GM23338 (cell line): ENCODE results near the gene KDM4B. TPM values are rescaled to one million over a fixed set of nuclear protein-coding genes. Genes with fewer than 3 reads are reported as not detected.

Experiments used
- ATAC-seq: fragments of 200-7000 bp; cut with Tn5 transposase; 3 replicates; pipeline ENCODE4 v1.9.1; 2020
- DNase-seq: peaks from one replicate; pipeline ENCODE4 v3.0.0-alpha.2; 2015; ENCODE audit warnings: low spot score
- H2AFZ ChIP-seq: fragments of 200-600 bp; sonication (generic); 2 replicates; pipeline ENCODE4 v1.8.0; 2016; ENCODE audit warnings: antibody characterized with exemption, mild to moderate bottlenecking, moderate library complexity
- H3F3A ChIP-seq: fragments of 200-600 bp; sonication (generic); replicated peaks from 2 replicates; pipeline ENCODE4 v1.8.0; 2017; ENCODE audit warnings: antibody characterized with exemption, mixed run types, low read depth
- H3K27ac ChIP-seq: fragments of 200-600 bp; sonication (generic); 2 replicates; pipeline ENCODE4 v1.6.1; 2016; ENCODE audit warnings: low read depth
- H3K27me3 ChIP-seq: fragments of 200-600 bp; sonication (generic); 2 replicates; pipeline ENCODE4 v1.8.0; 2016; ENCODE audit warnings: mild to moderate bottlenecking, mixed run types, moderate library complexity; ENCODE audit not compliant: insufficient read depth
- H3K36me3 ChIP-seq: fragments of 200-600 bp; sonication (generic); 2 replicates; pipeline ENCODE4 v1.8.0; 2016; ENCODE audit warnings: mild to moderate bottlenecking; ENCODE audit not compliant: insufficient read depth
- H3K4me1 ChIP-seq: fragments of 200-600 bp; sonication (generic); 2 replicates; pipeline ENCODE4 v1.8.0; 2016; ENCODE audit warnings: mild to moderate bottlenecking, moderate library complexity; ENCODE audit not compliant: insufficient read depth
- H3K4me2 ChIP-seq: fragments of 200-600 bp; sonication (generic); 2 replicates; pipeline ENCODE4 v1.7.1; 2017; ENCODE audit warnings: mixed run types
- H3K4me3 ChIP-seq: fragments of 200-600 bp; sonication (generic); 2 replicates; pipeline ENCODE4 v1.6.1; 2016; ENCODE audit warnings: mixed run types
- H3K79me2 ChIP-seq: fragments of 200-600 bp; sonication (generic); replicated peaks from 2 replicates; pipeline ENCODE4 v1.8.0; 2017; ENCODE audit warnings: mild to moderate bottlenecking; ENCODE audit not compliant: insufficient read depth
- H3K9me2 ChIP-seq: fragments of 200-600 bp; sonication (generic); 2 replicates; pipeline ENCODE4 v1.8.0; 2017; ENCODE audit not compliant: insufficient read depth
- H4K20me1 ChIP-seq: fragments of 200-600 bp; sonication (generic); replicated peaks from 2 replicates; pipeline ENCODE4 v1.8.0; 2017; ENCODE audit warnings: mild to moderate bottlenecking; ENCODE audit not compliant: insufficient read depth
- H3K27ac Mint-ChIP-seq: 2 replicates; pipeline ENCODE4 v1.8.0; 2020; ENCODE audit warnings: inconsistent platforms, mild to moderate bottlenecking, moderate library complexity, mixed read lengths
- H3K27me3 Mint-ChIP-seq: 3 replicates; pipeline ENCODE4 v1.8.0; 2022; ENCODE audit warnings: low read depth, mild to moderate bottlenecking, moderate library complexity, mixed read lengths, inconsistent platforms; ENCODE audit not compliant: insufficient read depth, poor library complexity
- H3K36me3 Mint-ChIP-seq: 3 replicates; pipeline ENCODE4 v1.8.0; 2021; ENCODE audit warnings: low read depth, mild to moderate bottlenecking, inconsistent platforms, moderate library complexity, mixed read lengths
- H3K4me1 Mint-ChIP-seq: 3 replicates; pipeline ENCODE4 v1.8.0; 2020; ENCODE audit warnings: mild to moderate bottlenecking, inconsistent platforms, mixed read lengths
- H3K4me3 Mint-ChIP-seq: 3 replicates; pipeline ENCODE4 v1.8.0; 2021; ENCODE audit warnings: moderate library complexity, mild to moderate bottlenecking, inconsistent platforms, mixed read lengths
- H3K9me3 Mint-ChIP-seq: 3 replicates; pipeline ENCODE4 v1.8.0; 2020; ENCODE audit warnings: moderate library complexity, mild to moderate bottlenecking, inconsistent platforms, mixed read lengths
- CREB1 ChIP-seq: fragments of 250-450 bp; sonication (Bioruptor Pico); IDR thresholded peaks from 2 replicates; pipeline ENCODE4 v1.5.0; 2020; ENCODE audit warnings: low read depth, mild to moderate bottlenecking, moderate library complexity
- CTCF ChIP-seq, 2 experiments: fragments of 200-600 bp in 1 of 2; sonication (generic) in 1 of 2; conservative IDR thresholded peaks; 2 replicates each; pipeline versions ENCODE4 v1.5.1 to v1.6.1; 2016 to 2017; ENCODE audit warnings: antibody characterized with exemption in 2 of 2, low read depth in 2 of 2, mild to moderate bottlenecking in 2 of 2, moderate library complexity in 1 of 2
- ETS1 ChIP-seq: IDR thresholded peaks from 2 replicates; pipeline ENCODE4 v1.6.1; 2016; ENCODE audit warnings: antibody characterized with exemption
- EZH2 ChIP-seq: fragments of 200-600 bp; sonication (generic); IDR thresholded peaks from one replicate; pipeline ENCODE4 v1.8.0; 2017; ENCODE audit warnings: antibody characterized with exemption, mild to moderate bottlenecking, low read depth; ENCODE audit not compliant: unreplicated experiment
- EZH2phosphoT487 ChIP-seq: fragments of 200-600 bp; sonication (generic); IDR thresholded peaks from one replicate; pipeline ENCODE4 v1.8.1; 2018; ENCODE audit warnings: antibody characterized with exemption; ENCODE audit not compliant: unreplicated experiment
- JUNB ChIP-seq: IDR thresholded peaks from one replicate; pipeline ENCODE4 v1.6.1; 2016; ENCODE audit warnings: antibody characterized with exemption; ENCODE audit not compliant: unreplicated experiment
- NANOG ChIP-seq: IDR thresholded peaks from 2 replicates; pipeline ENCODE4 v1.6.1; 2016; ENCODE audit warnings: antibody characterized with exemption, borderline replicate concordance
- POLR2AphosphoS5 ChIP-seq: IDR thresholded peaks from 2 replicates; pipeline ENCODE4 v1.6.1; 2016; ENCODE audit warnings: antibody characterized with exemption, low read depth
- ZNF114 ChIP-seq: fragments of 250-450 bp; sonication (Bioruptor Pico); IDR thresholded peaks from 2 replicates; pipeline ENCODE4 v1.5.0; 2020; ENCODE audit warnings: mild to moderate bottlenecking, moderate library complexity
- ZNF331 ChIP-seq: fragments of 250-450 bp; sonication (Bioruptor Pico); IDR thresholded peaks from 2 replicates; pipeline ENCODE4 v1.5.0; 2020; ENCODE audit warnings: low read depth, mild to moderate bottlenecking, moderate library complexity
- ZNF462 ChIP-seq: fragments of 250-450 bp; sonication (Bioruptor Pico); IDR thresholded peaks from 2 replicates; pipeline ENCODE4 v1.5.0; 2020; ENCODE audit warnings: mild to moderate bottlenecking, moderate library complexity
- polyA plus RNA-seq: library from polyadenylated mRNA; unstranded; fragments of >200 nt; fragmentation: Nextera tagmentation; extraction: Ambion mirVana; gene quantifications from 2 replicates; pipeline ENCODE4 v1.2.1, GENCODE V29; 2016
- total RNA-seq: library from RNA; depleted of rRNA; stranded (reverse); fragments of >200 nt; shearing (Covaris generic); gene quantifications from 2 replicates; pipeline ENCODE4 v1.2.3, GENCODE V29; 2014

KDM4B gene
- total and polyA plus RNA-seq, 2 experiments from 2014 or later = 9.1 to 27.6 TPM

GRCh38 chr19:4986056-4986455, 17.1 kb downstream of the KDM4B start:
- no peak overlapping the region for H2AFZ ChIP-seq
- H3K27me3 ChIP-seq = no peaks in the 10 kb centered on the region
- no peaks in the 10 kb centered on the region for H3K9me2 ChIP-seq
- H3K9me3 Mint-ChIP-seq = no peaks in the 10 kb centered on the region
- no peaks in the 10 kb centered on the region for H3K4me1 ChIP-seq
- no peak overlapping the region for H3K27ac Mint-ChIP-seq
- H3K4me2 ChIP-seq = no peak overlapping the region
- H3K79me2 ChIP-seq = peaks cover 94% of the 10 kb centered on the region
- no peaks in the 10 kb centered on the region for H3K36me3 Mint-ChIP-seq
- H3F3A ChIP-seq = no peaks in the 10 kb centered on the region
- no peak overlapping the region for H3K27ac ChIP-seq
- peaks cover 12% of the 10 kb centered on the region for H3K27me3 Mint-ChIP-seq
- H3K4me1 Mint-ChIP-seq = peaks cover 42% of the 10 kb centered on the region
- no peak for TF ChIP-seq EZH2phosphoT487
- no peak for TF ChIP-seq ZNF331
- TF ChIP-seq ETS1 = no peak
- no peak for TF ChIP-seq NANOG
- TF ChIP-seq CTCF (conservative IDR thresholded peaks at IDR 0.05; ENCODE audit: low read depth in 2 of 2) = no peak
- TF ChIP-seq EZH2 = no peak
- TF ChIP-seq CREB1 (CRISPR knock-in tag) = no peak
- TF ChIP-seq JUNB = no peak
- TF ChIP-seq ZNF114 = no peak
- no peak for TF ChIP-seq POLR2AphosphoS5
- TF ChIP-seq ZNF462 (CRISPR knock-in tag) = no peak
- ATAC-seq (no peak), DNase-seq (no peak)
- no peak overlapping the region for H3K4me3 Mint-ChIP-seq
- H3K36me3 ChIP-seq = no peaks in the 10 kb centered on the region
- no peak overlapping the region for H3K4me3 ChIP-seq
- H4K20me1 ChIP-seq = peaks cover 17% of the 10 kb centered on the region
